ENCODE results near the gene LDLRAD3. TPM values are rescaled to one million over a fixed set of nuclear protein-coding genes. Genes with fewer than 3 reads are reported as not detected.

The LDLRAD3 gene
- total RNA-seq, 1 donor = 10.5 TPM

GRCh38 chr11:36033936-36034335, 90.1 kb downstream of the LDLRAD3 start:
- no peak for DNase-seq (ENCODE audit: insufficient read length, low spot score, missing footprints)
- peaks cover 5% of the 10 kb centered on the region for H4K20me1 ChIP-seq (ENCODE audit: insufficient read depth, low read length)
- no peak overlapping the region for H3K4me2 ChIP-seq (ENCODE audit: insufficient read depth, low read length)
- H3K27ac ChIP-seq (ENCODE audit: low read depth, low read length) = no peak overlapping the region
- peaks cover 25% of the 10 kb centered on the region for H3K4me1 ChIP-seq (ENCODE audit: insufficient read depth, low read length)
- H2AFZ ChIP-seq (ENCODE audit: low read length) = no peak overlapping the region
- H3K79me2 ChIP-seq (ENCODE audit: insufficient read depth, low read length) = peaks cover 5% of the 10 kb centered on the region
- H3K36me3 ChIP-seq (ENCODE audit: insufficient read depth, low read length) = no peaks in the 10 kb centered on the region
- no peak for TF ChIP-seq CTCF (IDR thresholded peaks at IDR 0.05; ENCODE audit: extremely low read depth, low read depth, low read length)
- H3K9me3 ChIP-seq (ENCODE audit: low read depth, low read length) = no peaks in the 10 kb centered on the region
- no peaks in the 10 kb centered on the region for H3K27me3 ChIP-seq (ENCODE audit: insufficient read depth, low read length)
- H3K4me3 ChIP-seq (ENCODE audit: insufficient read depth, low read length) = no peak overlapping the region

GRCh38 chr11:36034551-36035331, 90.9 kb downstream of the LDLRAD3 start:
- Histone ChIP-seq H3K4me3 (ENCODE audit: insufficient read depth, low read length) (no peak overlapping the region), H3K27ac (ENCODE audit: low read depth, low read length) (no peak overlapping the region), H3K4me2 (ENCODE audit: insufficient read depth, low read length) (peak overlapping the region; percentile 8), H3K9me3 (ENCODE audit: low read depth, low read length) (no peaks in the 10 kb centered on the region), H4K20me1 (ENCODE audit: insufficient read depth, low read length) (peaks cover 5% of the 10 kb centered on the region), H3K36me3 (ENCODE audit: insufficient read depth, low read length) (no peaks in the 10 kb centered on the region), H3K27me3 (ENCODE audit: insufficient read depth, low read length) (no peaks in the 10 kb centered on the region), H3K4me1 (ENCODE audit: insufficient read depth, low read length) (peaks cover 25% of the 10 kb centered on the region), H3K79me2 (ENCODE audit: insufficient read depth, low read length) (peaks cover 5% of the 10 kb centered on the region), H2AFZ (ENCODE audit: low read length) (no peak overlapping the region)
- peak; percentile 14 for TF ChIP-seq CTCF (IDR thresholded peaks at IDR 0.05; ENCODE audit: extremely low read depth, low read depth, low read length)
- peak; percentile 98 for DNase-seq (ENCODE audit: insufficient read length, low spot score, missing footprints)

GRCh38 chr11:36035454-36035853, 91.6 kb downstream of the LDLRAD3 start:
- no peak overlapping the region for H3K4me2 ChIP-seq (ENCODE audit: insufficient read depth, low read length)

More at GRCh38 chr11:36035454-36035853, 91.6 kb downstream of the LDLRAD3 start:
- H3K27ac ChIP-seq (ENCODE audit: low read depth, low read length) = no peak overlapping the region
- H4K20me1 ChIP-seq (ENCODE audit: insufficient read depth, low read length) = peaks cover 4% of the 10 kb centered on the region
- H2AFZ ChIP-seq (ENCODE audit: low read length) = no peak overlapping the region
- no peaks in the 10 kb centered on the region for H3K27me3 ChIP-seq (ENCODE audit: insufficient read depth, low read length)
- H3K79me2 ChIP-seq (ENCODE audit: insufficient read depth, low read length) = peaks cover 2% of the 10 kb centered on the region
- H3K36me3 ChIP-seq (ENCODE audit: insufficient read depth, low read length) = no peaks in the 10 kb centered on the region
- peaks cover 23% of the 10 kb centered on the region for H3K4me1 ChIP-seq (ENCODE audit: insufficient read depth, low read length)
- H3K4me3 ChIP-seq (ENCODE audit: insufficient read depth, low read length) = no peak overlapping the region
- TF ChIP-seq CTCF (IDR thresholded peaks at IDR 0.05; ENCODE audit: extremely low read depth, low read depth, low read length) = no peak
- H3K9me3 ChIP-seq (ENCODE audit: low read depth, low read length) = no peaks in the 10 kb centered on the region
- DNase-seq (ENCODE audit: insufficient read length, low spot score, missing footprints) = no peak

Data from osteoblast (primary cell).